Inferior parietal cortex (tissue), 1 donor: ENCODE data around the gene RBBP6.
"Not testable (repeated sequence)": the region's sequence is repeated elsewhere in the genome, so short reads cannot be mapped to it uniquely, and the experiment has no call there.

Experiments
- DNase-seq: peaks from one replicate; pipeline ENCODE4 v3.0.0-alpha.2; 2016; ENCODE audit errors: extremely low spot score

Gene RBBP6

DNA sequence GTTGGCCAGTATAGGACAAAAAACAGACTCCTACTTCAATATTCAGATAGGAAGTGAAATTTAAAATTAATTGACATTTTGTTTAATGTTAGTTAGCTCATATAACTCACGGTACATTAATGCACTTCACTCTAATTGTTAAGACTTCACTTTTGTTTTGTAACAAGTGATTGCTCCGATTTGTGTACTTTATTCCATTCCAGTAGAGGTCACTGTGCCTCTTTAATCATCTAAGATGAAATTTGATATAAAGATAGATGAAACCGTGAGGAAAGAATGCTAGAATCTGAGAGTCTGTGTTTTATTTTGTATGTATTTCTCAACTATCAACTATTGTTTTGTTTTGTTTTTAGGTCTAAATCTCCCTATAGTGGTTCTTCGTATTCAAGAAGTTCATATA is 29.0 kb downstream of the RBBP6 start:
- no peak for DNase-seq

DNA sequence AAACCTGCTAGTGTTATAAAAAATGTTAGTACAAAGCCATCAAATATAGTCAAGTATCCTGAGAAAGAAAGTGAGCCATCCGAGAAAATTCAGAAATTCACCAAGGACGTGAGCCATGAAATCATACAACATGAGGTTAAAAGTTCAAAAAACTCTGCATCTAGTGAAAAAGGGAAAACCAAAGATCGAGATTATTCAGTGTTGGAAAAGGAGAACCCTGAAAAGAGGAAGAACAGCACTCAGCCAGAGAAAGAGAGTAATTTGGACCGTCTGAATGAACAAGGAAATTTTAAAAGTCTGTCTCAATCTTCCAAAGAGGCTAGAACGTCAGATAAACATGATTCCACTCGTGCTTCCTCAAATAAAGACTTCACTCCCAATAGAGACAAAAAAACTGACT is 31.7 kb downstream of the RBBP6 start:
- DNase-seq, result no peak

DNA sequence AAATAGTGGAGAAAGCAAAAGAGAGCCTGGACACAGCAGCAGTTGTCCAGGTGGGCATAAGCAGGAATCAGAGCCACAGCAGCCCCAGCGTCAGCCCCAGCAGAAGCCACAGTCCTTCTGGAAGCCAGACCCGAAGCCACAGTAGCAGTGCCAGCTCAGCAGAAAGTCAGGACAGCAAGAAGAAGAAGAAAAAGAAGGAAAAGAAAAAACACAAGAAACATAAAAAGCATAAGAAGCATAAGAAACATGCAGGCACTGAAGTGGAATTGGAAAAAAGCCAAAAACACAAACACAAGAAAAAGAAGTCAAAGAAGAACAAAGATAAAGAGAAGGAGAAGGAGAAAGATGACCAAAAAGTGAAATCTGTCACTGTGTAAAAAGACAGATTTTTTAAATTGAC is 32.7 kb downstream of the RBBP6 start:
- no peak for DNase-seq

DNA sequence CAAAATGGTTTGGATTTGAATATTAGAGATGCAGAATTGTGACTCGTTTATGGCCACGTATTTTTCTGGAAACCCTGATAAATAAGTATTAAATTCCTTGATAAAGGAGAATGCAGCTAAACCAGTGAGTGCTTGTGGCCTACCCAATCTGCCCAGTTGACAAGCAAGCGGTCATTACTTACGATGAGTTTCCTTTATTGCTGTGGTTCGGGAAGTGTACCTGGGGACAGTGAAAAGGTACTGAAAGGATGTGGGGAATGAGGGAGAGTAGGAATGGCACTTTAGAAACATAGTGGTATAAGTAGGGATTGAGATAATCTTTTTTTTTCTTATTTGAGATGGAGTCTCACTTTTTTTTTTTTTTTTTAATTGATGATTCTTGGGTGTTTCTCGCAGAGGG is 33.8 kb downstream of the RBBP6 start:
- DNase-seq, result no peak

DNA sequence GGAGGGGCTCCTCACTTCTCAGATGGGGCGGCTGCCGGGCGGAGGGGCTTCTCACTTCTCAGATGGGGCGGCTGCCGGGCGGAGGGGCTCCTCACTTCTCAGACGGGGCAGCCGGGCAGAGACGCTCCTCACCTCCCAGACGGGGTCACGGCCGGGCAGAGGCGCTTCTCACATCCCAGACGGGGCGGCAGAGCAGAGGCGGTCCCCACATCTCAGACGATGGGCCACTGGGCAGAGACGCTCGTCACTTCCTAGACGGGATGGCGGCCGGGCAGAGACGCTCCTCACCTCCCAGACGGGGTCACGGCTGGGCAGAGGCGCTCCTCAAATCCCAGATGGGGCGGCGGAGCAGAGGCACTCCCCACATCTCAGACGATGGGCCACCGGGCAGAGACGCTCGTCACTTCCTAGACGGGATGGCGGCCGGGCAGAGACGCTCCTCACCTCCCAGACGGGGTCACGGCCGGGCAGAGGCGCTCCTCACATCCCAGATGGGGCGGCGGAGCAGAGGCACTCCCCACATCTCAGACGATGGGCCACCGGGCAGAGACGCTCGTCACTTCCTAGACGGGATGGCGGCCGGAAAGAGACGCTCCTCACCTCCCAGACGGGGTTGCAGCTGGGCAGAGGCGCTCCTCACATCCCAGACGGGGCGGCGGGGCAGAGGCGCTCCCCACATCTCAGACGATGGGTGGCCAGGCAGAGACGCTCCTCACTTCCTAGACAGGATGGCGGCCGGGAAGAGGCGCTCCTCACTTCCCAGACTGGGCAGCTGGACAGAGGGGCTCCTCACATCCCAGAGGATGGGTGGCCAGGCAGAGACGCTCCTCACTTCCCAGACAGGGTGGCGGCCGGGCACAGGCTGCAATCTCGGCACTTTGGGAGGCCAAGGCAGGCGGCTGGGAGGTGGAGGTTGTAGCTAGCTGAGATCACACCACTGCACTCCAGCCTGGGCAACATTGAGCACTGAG is 35.4 kb downstream of the RBBP6 start:
- not testable (repeated sequence) for DNase-seq

DNA sequence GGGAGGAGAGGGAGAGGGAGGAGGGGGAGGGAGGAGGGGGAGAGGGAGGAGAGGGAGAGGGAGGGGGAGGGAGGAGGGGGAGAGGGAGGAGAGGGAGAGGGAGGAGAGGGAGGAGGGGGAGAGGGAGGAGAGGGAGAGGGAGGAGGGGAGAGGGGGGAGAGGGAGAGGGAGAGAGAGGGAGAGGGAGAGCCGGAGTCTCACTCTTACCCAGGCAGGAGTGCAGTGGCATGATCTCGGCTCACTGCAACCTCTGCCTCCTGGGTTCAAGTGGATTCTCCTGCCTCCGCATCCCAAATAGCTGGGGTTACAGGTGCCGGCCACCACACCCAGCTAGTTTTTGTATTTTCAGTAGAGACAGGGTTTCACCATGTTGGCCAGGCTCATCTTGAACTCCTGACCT is 36.4 kb downstream of the RBBP6 start:
- DNase-seq, result not testable (repeated sequence)

DNA sequence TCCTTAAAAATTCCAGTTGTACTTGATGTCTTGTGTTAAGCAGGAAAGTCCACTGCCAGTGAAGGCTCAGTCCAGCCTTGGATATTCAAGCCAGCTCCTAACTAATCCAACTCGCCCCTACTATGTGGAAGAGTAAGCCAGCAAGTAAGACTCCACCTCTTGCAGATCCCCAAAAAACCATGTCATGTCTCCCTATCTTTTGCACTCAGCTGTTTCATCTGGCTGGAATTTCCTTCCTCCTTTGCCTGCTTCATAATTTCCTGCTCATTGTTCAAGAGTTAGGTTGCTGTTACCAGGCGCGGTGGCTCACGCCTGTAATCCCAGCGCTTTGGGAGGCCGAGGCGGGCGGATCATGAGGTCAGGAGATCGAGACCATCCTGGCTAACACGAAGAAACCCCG is 37.8 kb downstream of the RBBP6 start:
- no peak for DNase-seq

DNA sequence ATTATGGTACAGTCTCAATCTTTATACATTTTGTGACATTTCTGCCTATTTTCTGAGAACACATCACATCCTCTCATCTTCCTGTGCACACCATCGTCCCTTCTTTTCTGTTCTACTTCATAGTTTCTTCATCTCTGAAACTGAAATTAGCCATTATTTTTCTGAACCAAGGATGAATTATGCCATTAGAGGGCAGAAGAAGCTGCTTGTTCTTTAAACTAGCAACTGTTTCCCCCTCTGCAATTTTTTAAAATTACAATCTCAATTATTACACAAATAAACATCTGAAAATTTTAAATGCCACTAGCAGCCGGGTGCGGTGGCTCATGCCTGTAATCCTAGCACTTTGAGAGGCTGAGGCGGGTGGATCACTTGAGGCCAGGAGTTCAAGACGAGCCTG is 41.3 kb downstream of the RBBP6 start:
- DNase-seq, result no peak

DNA sequence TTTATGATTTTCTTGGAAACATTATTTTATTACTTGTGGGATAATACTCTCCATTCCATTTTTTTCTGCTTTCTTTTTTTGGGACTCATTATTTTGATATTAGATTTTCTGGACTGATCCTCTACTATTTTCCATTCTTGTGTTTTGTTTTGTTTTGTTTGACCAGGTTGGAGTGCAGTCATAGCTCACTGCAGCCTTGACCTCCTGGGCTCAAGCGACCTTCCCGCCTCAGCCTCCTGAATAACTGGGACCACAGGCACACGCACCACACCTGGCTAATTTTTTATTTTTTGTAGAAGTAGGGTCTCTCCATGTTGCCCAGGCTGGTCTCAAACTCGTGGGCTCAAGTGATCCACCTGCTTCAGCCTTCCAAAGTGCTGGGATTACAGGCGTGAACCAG is 44.1 kb downstream of the RBBP6 start:
- no peak for DNase-seq

DNA sequence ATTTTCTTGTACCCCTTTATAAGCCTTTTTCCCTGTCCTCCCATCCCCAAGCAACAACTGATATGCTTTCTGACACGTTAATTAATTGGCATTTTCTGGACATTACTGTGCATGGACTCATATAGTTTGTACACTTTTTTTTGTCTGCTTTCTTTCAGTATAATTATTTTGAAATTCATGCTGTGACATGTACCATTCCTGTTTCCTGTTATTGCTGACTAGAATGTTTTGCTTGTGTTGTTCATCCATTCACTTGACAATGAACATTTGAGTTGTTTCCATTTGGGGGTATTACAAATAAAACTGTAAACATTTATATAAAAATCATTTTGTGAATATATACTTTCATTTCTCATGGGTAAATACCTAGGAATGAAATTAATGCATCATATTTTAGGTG is 50.6 kb downstream of the RBBP6 start:
- DNase-seq, result no peak

DNA sequence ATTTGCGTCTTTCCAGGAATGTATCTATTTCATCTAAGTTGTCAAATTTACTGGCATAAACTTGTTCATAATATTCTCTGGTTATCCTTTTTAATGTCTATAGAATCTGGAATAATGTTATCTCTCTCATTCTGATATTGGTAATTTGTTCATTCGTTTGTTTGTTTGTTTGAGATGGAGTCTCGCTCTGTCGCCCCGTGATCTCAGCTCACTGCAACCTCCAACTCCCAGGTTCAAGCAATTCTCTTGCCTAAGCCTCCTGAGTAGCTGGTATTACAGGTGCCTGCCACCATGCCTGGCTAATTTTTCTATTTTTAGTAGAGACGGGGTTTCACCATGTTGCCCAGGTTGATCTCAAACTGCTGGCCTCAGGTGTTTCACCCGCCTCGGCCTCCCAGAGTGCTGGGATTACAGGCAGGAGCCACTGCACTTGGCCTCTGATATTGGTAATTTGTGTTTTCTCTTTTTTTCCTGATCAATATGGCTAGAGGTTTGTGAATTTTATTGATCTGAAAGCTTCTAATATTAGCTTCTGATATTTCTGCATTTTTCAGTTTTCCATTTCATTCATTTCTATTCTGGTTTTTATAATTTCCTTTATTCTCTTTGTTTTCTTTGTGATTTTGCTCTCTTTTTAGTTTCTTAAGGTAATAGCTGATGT is 59.5 kb downstream of the RBBP6 start:
- no peak for DNase-seq

DNA sequence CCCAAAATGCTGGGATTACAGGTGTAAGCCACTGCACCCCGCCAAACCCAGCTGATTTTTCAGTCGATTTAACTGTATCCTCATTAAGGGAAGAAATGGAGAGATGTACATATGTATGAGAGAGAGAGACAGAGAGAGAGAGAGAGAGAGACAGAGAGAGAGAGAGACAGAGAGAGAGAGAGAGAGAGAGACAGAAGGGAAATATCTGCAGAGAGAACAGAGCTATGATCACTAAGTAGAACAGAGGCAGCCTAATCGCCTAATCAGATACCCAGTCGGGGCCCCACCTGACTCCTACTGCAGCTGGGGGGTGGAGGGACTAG is 70.0 kb downstream of the RBBP6 start:
- no peak for DNase-seq

DNA sequence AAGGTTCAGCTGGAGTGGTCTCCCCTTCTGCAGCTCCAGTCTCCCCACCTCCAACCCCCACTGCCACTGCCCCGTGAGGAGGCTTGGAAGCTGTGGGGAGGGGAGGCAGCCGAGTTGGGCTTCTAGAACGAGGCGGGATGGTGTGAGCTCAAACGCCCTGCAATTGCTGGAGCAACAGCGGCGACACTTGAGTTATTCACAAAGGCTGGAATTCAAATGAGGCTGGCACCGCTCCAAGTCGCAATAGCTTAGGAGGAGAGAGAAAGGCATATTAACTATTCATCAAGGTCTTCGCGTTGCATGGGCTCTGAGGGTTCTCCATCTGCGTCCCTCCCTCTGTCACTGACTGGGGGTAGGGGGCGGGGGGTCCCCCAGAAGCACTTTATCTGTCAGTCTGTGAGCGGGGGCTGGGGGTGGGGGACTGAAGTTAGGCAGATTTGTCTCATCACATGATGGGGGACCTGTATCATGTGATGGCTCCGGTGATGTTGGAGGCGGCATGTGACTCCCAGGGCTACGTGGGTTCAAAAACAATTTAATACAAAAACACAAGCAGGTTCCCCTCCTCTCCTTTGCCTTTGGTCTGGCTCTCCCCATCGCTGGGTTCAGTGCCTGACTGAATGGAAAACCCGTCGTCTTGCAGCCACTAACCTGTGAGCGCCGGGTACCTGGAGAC is 70.5 kb downstream of the RBBP6 start:
- peak; percentile 71 for DNase-seq

DNA sequence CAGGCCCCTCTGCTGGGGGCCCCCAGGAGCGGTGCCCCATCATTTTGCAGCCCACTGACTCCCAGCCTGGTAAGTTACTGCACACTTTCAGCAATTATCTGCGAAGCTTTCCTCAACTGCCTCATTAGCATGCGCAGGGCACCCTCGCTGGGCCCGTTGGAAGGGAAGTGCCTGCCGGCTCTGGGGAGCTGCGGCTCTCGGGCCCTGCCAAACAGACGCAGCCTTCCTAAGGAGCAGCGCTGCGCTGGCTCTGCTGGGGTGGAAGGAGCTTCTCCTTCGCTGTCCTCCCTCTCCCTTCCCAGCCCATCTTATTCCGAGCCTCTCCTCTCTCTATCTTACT is 71.0 kb downstream of the RBBP6 start:
- DNase-seq, result peak; percentile 47

DNA sequence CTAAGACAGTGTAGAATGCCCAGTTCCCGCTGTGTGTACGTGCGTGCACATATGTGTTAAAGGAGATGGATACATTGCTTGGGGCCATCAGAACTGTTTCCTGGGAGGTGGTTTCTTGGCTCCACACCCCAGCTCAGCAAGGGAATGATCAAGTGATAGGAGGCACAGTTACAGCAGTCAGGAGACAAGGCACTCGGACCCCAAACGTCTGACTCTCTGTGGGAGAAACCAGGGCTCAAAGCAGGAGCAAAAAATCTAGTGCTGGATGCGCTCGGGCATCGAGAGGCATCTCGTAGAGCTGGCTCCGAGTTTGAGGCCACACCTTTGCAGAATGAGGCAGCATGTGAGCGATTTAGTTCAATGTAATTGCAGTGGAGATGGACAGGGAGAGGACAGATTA is 71.9 kb downstream of the RBBP6 start:
- peak; percentile 4 for DNase-seq

DNA sequence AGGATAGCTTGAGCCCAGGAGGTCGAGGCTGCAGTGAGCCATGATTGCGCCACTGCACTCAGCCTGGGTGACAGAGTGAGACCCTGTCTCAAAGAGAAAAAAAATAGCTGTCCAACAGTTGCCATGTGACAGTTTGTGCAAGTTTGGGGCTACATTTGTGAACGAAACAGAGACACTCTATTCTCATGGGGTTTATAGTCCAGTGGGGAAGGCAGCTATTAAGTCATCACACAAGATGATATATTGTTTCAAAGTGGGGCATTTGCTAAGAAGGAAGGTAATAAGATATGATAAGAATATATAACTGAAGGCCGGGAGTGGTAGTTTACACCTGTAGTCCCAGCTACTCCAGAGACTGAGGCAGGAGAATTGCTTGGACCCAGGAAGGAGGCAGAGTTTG is 73.3 kb downstream of the RBBP6 start:
- DNase-seq, result no peak

DNA sequence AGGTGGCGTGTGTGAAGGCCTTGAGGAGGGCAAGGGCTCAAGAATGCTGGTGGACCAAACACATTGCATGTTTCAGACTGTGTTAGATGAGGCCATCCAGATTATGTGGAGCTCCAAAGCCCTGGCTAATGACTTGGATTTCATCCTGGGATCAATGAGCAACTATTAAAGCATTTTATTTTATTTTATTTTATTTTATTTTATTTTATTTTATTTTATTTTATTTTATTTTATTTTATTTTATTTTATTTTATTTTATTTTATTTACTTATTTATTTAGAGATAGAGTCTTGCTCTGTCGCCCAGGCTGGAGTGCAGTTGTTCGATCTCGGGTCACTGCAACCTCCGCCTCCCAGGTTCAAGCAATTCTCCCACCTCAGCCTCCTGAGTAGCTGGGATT is 73.9 kb downstream of the RBBP6 start:
- not testable (repeated sequence) for DNase-seq

DNA sequence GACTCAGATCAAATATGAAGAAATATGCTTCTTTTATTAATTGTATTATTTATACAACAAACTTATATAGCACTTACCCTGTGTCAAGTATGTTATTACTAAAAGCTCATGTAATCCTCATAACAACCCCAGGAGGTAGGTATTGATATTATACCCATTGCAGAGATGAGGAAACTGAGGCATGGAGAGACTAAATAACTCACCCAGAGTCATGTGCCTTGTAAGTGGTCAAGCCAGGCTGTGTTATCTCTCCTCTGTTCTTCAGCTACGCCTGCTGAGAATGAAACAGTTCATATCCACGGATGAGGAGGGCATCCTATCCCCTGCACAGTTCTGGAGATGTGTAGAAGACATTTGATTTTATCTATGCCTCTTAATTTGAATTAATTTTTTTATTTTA is 78.1 kb downstream of the RBBP6 start:
- DNase-seq, result no peak
